Neural progenitor cell (in vitro differentiated cells): ENCODE results near the gene CFAP74. TPM values are rescaled to one million over a fixed set of nuclear protein-coding genes. Genes with fewer than 3 reads are reported as not detected.
A peak's percentile ranks its signal among the peaks of the same experiment; 100 is the strongest.

Experiments
- DNase-seq: peaks from one replicate; pipeline ENCODE4 v3.0.0-alpha.2; 2016; ENCODE audit warnings: low spot score
- H2AFZ ChIP-seq: fragments of 200-600 bp; sonication (generic); replicated peaks from 2 replicates; pipeline ENCODE4 v1.6.1; 2016; ENCODE audit warnings: antibody characterized with exemption
- H3F3A ChIP-seq: fragments of 200-600 bp; sonication (generic); 2 replicates; pipeline ENCODE4 v1.6.1; 2016; ENCODE audit warnings: antibody characterized with exemption, low read depth
- H3K27ac ChIP-seq: fragments of 200-600 bp; sonication (generic); 2 replicates; pipeline ENCODE4 v1.5.1; 2016; ENCODE audit warnings: mild to moderate bottlenecking
- H3K27me3 ChIP-seq: fragments of 200-600 bp; sonication (generic); 2 replicates; pipeline ENCODE4 v1.6.1; 2016; ENCODE audit warnings: mild to moderate bottlenecking, moderate library complexity
- H3K36me3 ChIP-seq: fragments of 200-600 bp; sonication (generic); 2 replicates; pipeline ENCODE4 v1.5.1; 2016
- H3K4me1 ChIP-seq: fragments of 200-600 bp; sonication (generic); 2 replicates; pipeline ENCODE4 v1.6.1; 2016; ENCODE audit warnings: mixed run types
- H3K4me2 ChIP-seq: fragments of 200-600 bp; sonication (generic); 2 replicates; pipeline ENCODE4 v1.6.1; 2016
- H3K4me3 ChIP-seq: fragments of 200-600 bp; sonication (generic); 2 replicates; pipeline ENCODE4 v1.5.1; 2016
- H3K79me2 ChIP-seq: fragments of 200-600 bp; sonication (generic); 2 replicates; pipeline ENCODE4 v1.6.1; 2016; ENCODE audit warnings: low read depth
- H3K9ac ChIP-seq: fragments of 200-600 bp; sonication (generic); 2 replicates; pipeline ENCODE4 v1.6.1; 2016
- H3K9me3 ChIP-seq: fragments of 200-600 bp; sonication (generic); 2 replicates; pipeline ENCODE4 v1.5.1; 2016; ENCODE audit warnings: low read depth
- H4K20me1 ChIP-seq: fragments of 200-600 bp; sonication (generic); 2 replicates; pipeline ENCODE4 v1.6.1; 2016; ENCODE audit warnings: low read depth
- H3K27ac Mint-ChIP-seq: 3 replicates; pipeline ENCODE4 v1.8.0; 2021; ENCODE audit warnings: mixed read lengths
- H3K27me3 Mint-ChIP-seq: 2 replicates; pipeline ENCODE4 v1.8.0; 2022; ENCODE audit warnings: low read depth, mild to moderate bottlenecking, inconsistent platforms, moderate library complexity, mixed read lengths; ENCODE audit not compliant: insufficient read depth
- H3K36me3 Mint-ChIP-seq: 3 replicates; pipeline ENCODE4 v1.8.0; 2021; ENCODE audit warnings: mixed read lengths
- H3K4me1 Mint-ChIP-seq: 3 replicates; pipeline ENCODE4 v1.8.0; 2021; ENCODE audit warnings: mixed read lengths
- H3K4me3 Mint-ChIP-seq: 3 replicates; pipeline ENCODE4 v1.8.0; 2021; ENCODE audit warnings: mild to moderate bottlenecking, moderate library complexity, mixed read lengths
- H3K9me3 Mint-ChIP-seq: 3 replicates; pipeline ENCODE4 v1.8.0; 2020; ENCODE audit warnings: mixed read lengths
- EZH2 ChIP-seq: fragments of 200-600 bp; sonication (generic); IDR thresholded peaks from 2 replicates; pipeline ENCODE4 v1.6.1; 2017; ENCODE audit warnings: antibody characterized with exemption, mild to moderate bottlenecking, moderate library complexity
- EZH2phosphoT487 ChIP-seq: fragments of 200-600 bp; sonication (generic); IDR thresholded peaks from 2 replicates; pipeline ENCODE4 v1.6.1; 2017; ENCODE audit warnings: antibody characterized with exemption
- total RNA-seq: library from RNA; depleted of rRNA; stranded (reverse); fragments of >200 nt; gene quantifications from 2 replicates; pipeline ENCODE4 v1.2.3, GENCODE V29; 2015; ENCODE audit warnings: low replicate concordance
- TF ChIP-seq, protein P1 (sequence below): fragments of 200-600 bp; sonication (generic); IDR thresholded peaks from 2 replicates; pipeline ENCODE4 v1.5.1; 2017; ENCODE audit warnings: antibody characterized with exemption, mild to moderate bottlenecking

CFAP74 gene
- total RNA-seq, 1 donor from 2014 or later = not detected

DNA sequence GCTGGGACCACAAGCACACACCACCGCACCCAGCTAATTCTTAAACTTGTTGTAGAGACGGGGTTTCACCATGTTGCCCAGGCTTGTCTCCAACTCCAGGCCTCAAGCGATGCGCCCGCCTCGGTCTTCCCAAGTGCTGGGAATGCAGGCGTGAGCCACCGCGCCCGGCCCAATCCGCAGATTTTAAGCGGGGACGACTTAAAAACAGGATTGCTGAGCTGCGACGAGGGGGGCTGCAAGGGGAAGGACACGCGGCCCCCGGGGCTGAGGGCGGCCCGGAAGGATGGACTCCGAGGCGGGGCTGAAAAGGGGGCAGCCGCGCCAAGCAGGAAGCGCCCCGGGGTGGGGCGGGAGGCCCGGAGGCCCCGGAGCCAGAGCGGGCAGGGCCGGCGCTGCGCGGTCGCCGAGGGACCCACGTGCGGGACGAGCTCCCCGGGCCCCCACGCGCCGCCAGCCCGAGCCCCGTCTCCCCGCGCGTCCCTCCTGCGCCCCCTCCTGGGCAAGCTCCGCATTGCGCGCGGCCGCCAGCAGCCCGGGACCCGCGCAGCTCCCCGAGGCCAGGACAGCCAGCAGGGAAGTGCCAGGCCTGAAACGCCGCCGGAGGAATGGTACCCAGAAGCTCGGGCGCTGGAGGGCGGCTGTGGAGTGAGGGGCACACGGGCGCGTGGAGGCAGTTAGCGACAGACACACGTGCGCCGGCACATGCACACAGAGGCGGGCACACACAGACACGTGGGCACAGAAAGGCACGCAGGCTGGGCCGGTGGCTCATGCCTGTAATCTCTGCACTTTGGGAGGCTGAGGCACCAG lies 41.1 kb upstream of the CFAP74 start:
- peak; percentile 82 for DNase-seq
- no peaks in the 10 kb centered on the region for H3K9me3 ChIP-seq
- H3K27ac Mint-ChIP-seq = no peak overlapping the region
- peaks cover 18% of the 10 kb centered on the region for H3F3A ChIP-seq
- H3K36me3 Mint-ChIP-seq = no peaks in the 10 kb centered on the region
- H3K79me2 ChIP-seq = no peaks in the 10 kb centered on the region
- peak overlapping the region; percentile 30 for H3K4me3 ChIP-seq
- no peak for TF ChIP-seq EZH2phosphoT487
- TF ChIP-seq, protein P1, sequence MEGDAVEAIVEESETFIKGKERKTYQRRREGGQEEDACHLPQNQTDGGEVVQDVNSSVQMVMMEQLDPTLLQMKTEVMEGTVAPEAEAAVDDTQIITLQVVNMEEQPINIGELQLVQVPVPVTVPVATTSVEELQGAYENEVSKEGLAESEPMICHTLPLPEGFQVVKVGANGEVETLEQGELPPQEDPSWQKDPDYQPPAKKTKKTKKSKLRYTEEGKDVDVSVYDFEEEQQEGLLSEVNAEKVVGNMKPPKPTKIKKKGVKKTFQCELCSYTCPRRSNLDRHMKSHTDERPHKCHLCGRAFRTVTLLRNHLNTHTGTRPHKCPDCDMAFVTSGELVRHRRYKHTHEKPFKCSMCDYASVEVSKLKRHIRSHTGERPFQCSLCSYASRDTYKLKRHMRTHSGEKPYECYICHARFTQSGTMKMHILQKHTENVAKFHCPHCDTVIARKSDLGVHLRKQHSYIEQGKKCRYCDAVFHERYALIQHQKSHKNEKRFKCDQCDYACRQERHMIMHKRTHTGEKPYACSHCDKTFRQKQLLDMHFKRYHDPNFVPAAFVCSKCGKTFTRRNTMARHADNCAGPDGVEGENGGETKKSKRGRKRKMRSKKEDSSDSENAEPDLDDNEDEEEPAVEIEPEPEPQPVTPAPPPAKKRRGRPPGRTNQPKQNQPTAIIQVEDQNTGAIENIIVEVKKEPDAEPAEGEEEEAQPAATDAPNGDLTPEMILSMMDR = peak; percentile 77
- no peak overlapping the region for H3K27ac ChIP-seq
- no peak overlapping the region for H3K4me3 Mint-ChIP-seq
- H3K27me3 ChIP-seq = peaks cover 52% of the 10 kb centered on the region
- H3K4me1 ChIP-seq = peaks cover 21% of the 10 kb centered on the region
- peak overlapping the region; percentile 92 for H2AFZ ChIP-seq
- peak overlapping the region; percentile 72 for H3K4me2 ChIP-seq
- peaks cover 33% of the 10 kb centered on the region for H3K27me3 Mint-ChIP-seq
- H3K4me1 Mint-ChIP-seq = peaks cover 14% of the 10 kb centered on the region
- peaks cover under 1% of the 10 kb centered on the region for H3K9me3 Mint-ChIP-seq
- no peak overlapping the region for H3K9ac ChIP-seq
- H4K20me1 ChIP-seq = no peaks in the 10 kb centered on the region
- no peaks in the 10 kb centered on the region for H3K36me3 ChIP-seq

DNA sequence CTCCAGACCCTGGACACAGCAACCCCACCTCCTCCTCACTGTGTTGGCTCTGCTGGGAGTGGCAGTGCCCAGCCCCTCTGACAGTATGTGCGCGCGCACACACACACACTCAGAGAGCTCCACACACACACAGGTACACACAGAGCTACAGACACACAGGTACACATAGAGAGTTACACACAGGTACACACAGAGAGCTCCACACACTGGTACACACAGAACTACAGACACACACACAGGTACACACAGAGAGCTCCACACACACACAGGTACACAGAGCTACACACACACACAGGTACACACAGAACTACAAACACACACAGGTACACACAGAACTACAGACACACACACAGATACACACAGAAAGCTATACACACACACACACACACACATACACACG lies 40.3 kb upstream of the CFAP74 start:
- DNase-seq = no peak
- H3F3A ChIP-seq = peaks cover 10% of the 10 kb centered on the region
- peak overlapping the region; percentile 46 for H3K4me3 Mint-ChIP-seq
- H3K4me1 ChIP-seq = peaks cover 21% of the 10 kb centered on the region
- H3K9me3 ChIP-seq = no peaks in the 10 kb centered on the region
- no peaks in the 10 kb centered on the region for H3K36me3 Mint-ChIP-seq
- H2AFZ ChIP-seq = no peak overlapping the region
- H3K27me3 ChIP-seq = peaks cover 49% of the 10 kb centered on the region
- H3K4me2 ChIP-seq = no peak overlapping the region
- no peak overlapping the region for H3K9ac ChIP-seq
- TF ChIP-seq, protein P1 = no peak
- TF ChIP-seq EZH2 = no peak
- no peak for TF ChIP-seq EZH2phosphoT487
- no peaks in the 10 kb centered on the region for H4K20me1 ChIP-seq
- no peaks in the 10 kb centered on the region for H3K79me2 ChIP-seq
- peaks cover 8% of the 10 kb centered on the region for H3K4me1 Mint-ChIP-seq
- H3K36me3 ChIP-seq = no peaks in the 10 kb centered on the region
- no peak overlapping the region for H3K27ac ChIP-seq
- no peak overlapping the region for H3K4me3 ChIP-seq
- peaks cover 3% of the 10 kb centered on the region for H3K9me3 Mint-ChIP-seq
- H3K27me3 Mint-ChIP-seq = peaks cover 27% of the 10 kb centered on the region
- H3K27ac Mint-ChIP-seq = peak overlapping the region; percentile 47

DNA sequence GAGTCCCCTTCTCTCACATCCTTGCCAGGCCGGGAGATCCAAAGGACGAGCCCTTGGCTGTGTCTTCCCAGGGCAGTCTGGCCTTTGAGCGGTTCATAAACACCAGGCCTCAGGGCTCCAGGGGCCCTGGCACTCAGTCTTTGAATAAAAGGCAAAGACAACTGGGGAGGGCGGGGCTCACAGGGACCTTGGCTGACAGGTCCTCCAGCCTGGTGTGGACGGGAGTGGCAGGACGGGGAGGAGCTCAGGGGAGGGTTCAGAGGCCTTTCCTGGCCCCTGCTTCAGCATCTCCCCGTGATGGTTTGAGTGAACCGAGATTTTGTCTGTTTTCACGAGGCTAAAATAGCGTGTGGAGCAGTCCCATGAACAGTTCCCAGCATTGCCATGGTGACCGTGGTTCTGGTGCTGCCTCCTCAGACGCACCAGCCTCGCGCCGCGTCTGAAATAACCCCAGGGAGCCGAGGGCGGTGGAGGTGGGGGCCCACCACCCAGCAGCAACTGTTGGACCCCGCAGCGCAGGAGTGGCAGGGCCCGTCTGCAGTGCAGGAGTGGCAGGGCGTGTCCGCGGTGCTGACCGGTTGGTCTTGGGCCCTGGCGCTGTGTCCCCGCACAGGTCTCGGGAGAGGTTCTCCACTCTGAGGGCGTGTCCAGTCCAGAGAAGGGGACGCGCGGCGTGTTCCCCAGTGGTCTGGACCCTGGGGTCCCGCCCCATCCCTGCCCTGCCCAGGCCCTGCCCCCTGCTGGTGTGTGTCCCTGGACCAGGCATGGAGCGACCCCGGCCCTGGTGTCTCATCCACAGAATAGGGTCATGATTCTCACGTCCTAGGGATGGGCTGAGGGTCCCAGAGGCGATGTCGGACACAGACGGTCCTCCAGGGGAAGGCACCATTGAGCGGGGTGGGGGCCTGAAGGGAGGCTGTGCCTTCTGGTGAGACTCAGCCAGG lies 39.5 kb upstream of the CFAP74 start:
- no peaks in the 10 kb centered on the region for H3K9me3 ChIP-seq
- TF ChIP-seq EZH2 = no peak
- TF ChIP-seq EZH2phosphoT487 = no peak
- TF ChIP-seq, protein P1 = no peak
- Mint-ChIP-seq H3K4me3 (no peak overlapping the region), H3K27me3 (peaks cover 20% of the 10 kb centered on the region), H3K9me3 (peaks cover 3% of the 10 kb centered on the region), H3K4me1 (peaks cover 8% of the 10 kb centered on the region), H3K27ac (no peak overlapping the region), H3K36me3 (no peaks in the 10 kb centered on the region)
- H3K4me3 ChIP-seq = no peak overlapping the region
- DNase-seq = no peak
- peaks cover 41% of the 10 kb centered on the region for H3K27me3 ChIP-seq
- H4K20me1 ChIP-seq = no peaks in the 10 kb centered on the region
- H2AFZ ChIP-seq = no peak overlapping the region
- H3K36me3 ChIP-seq = no peaks in the 10 kb centered on the region
- H3K4me2 ChIP-seq = no peak overlapping the region
- peaks cover 21% of the 10 kb centered on the region for H3K4me1 ChIP-seq
- H3F3A ChIP-seq = peaks cover 4% of the 10 kb centered on the region
- H3K79me2 ChIP-seq = no peaks in the 10 kb centered on the region
- H3K9ac ChIP-seq = no peak overlapping the region
- no peak overlapping the region for H3K27ac ChIP-seq
